ENCODE measurements around the gene COL24A1. TPM values are rescaled to one million over a fixed set of nuclear protein-coding genes. Genes with fewer than 3 reads are reported as not detected.

COL24A1 gene
- total RNA-seq, 1 experiment from 2014 or later: 0.07 TPM

- H3K9ac ChIP-seq (ENCODE audit: low read length): no peak overlapping the region
- CTCF ChIA-PET: no interaction called here
- H3K4me2 ChIP-seq (ENCODE audit: low read length): peak overlapping the region; percentile 45
- POLR2A ChIA-PET (ENCODE audit: unreplicated experiment): no interaction called here
- H3K36me3 ChIP-seq (ENCODE audit: low read depth, low read length): no peaks in the 10 kb centered on the region
- H3K27ac ChIP-seq (ENCODE audit: low read length): peak overlapping the region; percentile 77
- H3K27me3 ChIP-seq (ENCODE audit: low read length): no peaks in the 10 kb centered on the region
- H3K9me2 ChIP-seq (replicated peaks; ENCODE audit: low read length): no peaks in the 10 kb centered on the region
- H3K79me2 ChIP-seq (ENCODE audit: low read length): no peaks in the 10 kb centered on the region
- peaks cover 46% of the 10 kb centered on the region for H3K4me1 ChIP-seq (ENCODE audit: insufficient read depth, low read length)
- TF ChIP-seq CTCF (conservative IDR thresholded peaks at IDR 0.05; ENCODE audit: low read depth, low read length) (no peak), EZH2 (IDR thresholded peaks at IDR 0.05; ENCODE audit: low read length, unreplicated experiment) (no peak), EZH2phosphoT487 (IDR thresholded peaks at IDR 0.05; ENCODE audit: borderline replicate concordance, low read length) (no peak)
- H3F3A ChIP-seq (ENCODE audit: low read length, unreplicated experiment): no peaks in the 10 kb centered on the region
- H3K4me3 ChIP-seq (ENCODE audit: low read length): no peak overlapping the region
- intact Hi-C loops (cut with micrococcal nuclease): no loop called here
- DNase-seq (peak; percentile 83), ATAC-seq (peak; percentile 31)
- H3K9me3 ChIP-seq (ENCODE audit: low read length): no peaks in the 10 kb centered on the region
- BruUV-seq (replicated peaks): no TSS peak
- H4K20me1 ChIP-seq (ENCODE audit: low read length): no peaks in the 10 kb centered on the region
- H2AFZ ChIP-seq (ENCODE audit: low read length): peak overlapping the region; percentile 43
Observed at GRCh38 chr1:85822696-85823095, 333.9 kb downstream of the COL24A1 start.

- ATAC-seq: peak; percentile 95
- no peaks in the 10 kb centered on the region for H3K9me3 ChIP-seq (ENCODE audit: low read length)
- H3K79me2 ChIP-seq (ENCODE audit: low read length): no peaks in the 10 kb centered on the region
- ChIA-PET CTCF (no interaction called here), POLR2A (ENCODE audit: unreplicated experiment) (interaction anchor here (1.0 kb wide), 1 partner anchor 53 kb away, joined by 8 read pairs; no protein-coding TSS in a partner anchor)
- BruUV-seq (replicated peaks): no TSS peak
- DNase-seq: peak; percentile 89
- no peak for TF ChIP-seq EZH2phosphoT487 (IDR thresholded peaks at IDR 0.05; ENCODE audit: borderline replicate concordance, low read length)
- no peak for TF ChIP-seq EZH2 (IDR thresholded peaks at IDR 0.05; ENCODE audit: low read length, unreplicated experiment)
- no peak for TF ChIP-seq CTCF (conservative IDR thresholded peaks at IDR 0.05; ENCODE audit: low read depth, low read length)
- H3K4me1 ChIP-seq (ENCODE audit: insufficient read depth, low read length): peaks cover 53% of the 10 kb centered on the region
- H3K27ac ChIP-seq (ENCODE audit: low read length): peak overlapping the region; percentile 78
- peak overlapping the region; percentile 44 for H3K9ac ChIP-seq (ENCODE audit: low read length)
- no peaks in the 10 kb centered on the region for H3F3A ChIP-seq (ENCODE audit: low read length, unreplicated experiment)
- peak overlapping the region; percentile 53 for H3K4me2 ChIP-seq (ENCODE audit: low read length)
- no peaks in the 10 kb centered on the region for H4K20me1 ChIP-seq (ENCODE audit: low read length)
- H3K9me2 ChIP-seq (replicated peaks; ENCODE audit: low read length): no peaks in the 10 kb centered on the region
- peak overlapping the region; percentile 6 for H3K4me3 ChIP-seq (ENCODE audit: low read length)
- H2AFZ ChIP-seq (ENCODE audit: low read length): peak overlapping the region; percentile 26
- H3K36me3 ChIP-seq (ENCODE audit: low read depth, low read length): no peaks in the 10 kb centered on the region
- H3K27me3 ChIP-seq (ENCODE audit: low read length): no peaks in the 10 kb centered on the region
- intact Hi-C loops (cut with micrococcal nuclease): loop anchor here (1.0 kb wide), 2 partner anchors 32 to 56 kb away; no protein-coding TSS in a partner anchor
Observed at GRCh38 chr1:85818371-85818770, 338.2 kb downstream of the COL24A1 start.

GRCh38 chr1:85816606-85817005, 340.0 kb downstream of the COL24A1 start:
- Histone ChIP-seq H3K27ac (ENCODE audit: low read length) (no peak overlapping the region), H3K79me2 (ENCODE audit: low read length) (no peaks in the 10 kb centered on the region), H3K36me3 (ENCODE audit: low read depth, low read length) (no peaks in the 10 kb centered on the region), H3F3A (ENCODE audit: low read length, unreplicated experiment) (no peaks in the 10 kb centered on the region), H3K4me2 (ENCODE audit: low read length) (no peak overlapping the region), H3K9ac (ENCODE audit: low read length) (no peak overlapping the region), H3K4me3 (ENCODE audit: low read length) (no peak overlapping the region), H3K4me1 (ENCODE audit: insufficient read depth, low read length) (peaks cover 36% of the 10 kb centered on the region), H3K9me3 (ENCODE audit: low read length) (no peaks in the 10 kb centered on the region), H3K27me3 (ENCODE audit: low read length) (no peaks in the 10 kb centered on the region), H2AFZ (ENCODE audit: low read length) (no peak overlapping the region), H4K20me1 (ENCODE audit: low read length) (no peaks in the 10 kb centered on the region), H3K9me2 (replicated peaks; ENCODE audit: low read length) (no peaks in the 10 kb centered on the region)
- DNase-seq (no peak), ATAC-seq (no peak)
- BruUV-seq (replicated peaks): no TSS peak
- intact Hi-C loops (cut with micrococcal nuclease): no loop called here
- POLR2A ChIA-PET (ENCODE audit: unreplicated experiment): no interaction called here
- TF ChIP-seq EZH2 (IDR thresholded peaks at IDR 0.05; ENCODE audit: low read length, unreplicated experiment) (no peak), CTCF (conservative IDR thresholded peaks at IDR 0.05; ENCODE audit: low read depth, low read length) (no peak), EZH2phosphoT487 (IDR thresholded peaks at IDR 0.05; ENCODE audit: borderline replicate concordance, low read length) (no peak)
- CTCF ChIA-PET: interaction anchor here (0.8 kb wide), 1 partner anchor 135 kb away, joined by 3 read pairs; no protein-coding TSS in a partner anchor
